GM21526 (cell line): ENCODE measurements around the gene PILRB.

Experiments used
- ATAC-seq: cut with Tn5 transposase; IDR thresholded peaks from one replicate; pipeline ENCODE4 v1.9.1; 2021; ENCODE audit warnings: moderate library complexity; ENCODE audit not compliant: unreplicated experiment, low FRiP score

Gene PILRB

GRCh38 chr7:100400656-100401055 lies 42.7 kb downstream of the PILRB start:
- no peak for ATAC-seq

- no peak for ATAC-seq
These were observed 43.9 kb downstream of the PILRB start for GRCh38 chr7:100401811-100402210.

GRCh38 chr7:100402241-100402640 lies 44.3 kb downstream of the PILRB start:
- no peak for ATAC-seq

- no peak for ATAC-seq
These were observed 48.9 kb downstream of the PILRB start for GRCh38 chr7:100406767-100407166.

GRCh38 chr7:100407285-100408180 lies 49.6 kb downstream of the PILRB start:
- no peak for ATAC-seq

GRCh38 chr7:100411101-100411500 lies 53.2 kb downstream of the PILRB start:
- no peak for ATAC-seq

- ATAC-seq: no peak
These were observed 55.4 kb downstream of the PILRB start for GRCh38 chr7:100413346-100413745.

- ATAC-seq: no peak
These were observed 56.0 kb downstream of the PILRB start for GRCh38 chr7:100413889-100414288.

GRCh38 chr7:100415448-100415847 lies 57.5 kb downstream of the PILRB start:
- ATAC-seq: no peak
